IMR-90 (cell line): ENCODE data around the gene TMEM131. TPM values are rescaled to one million over a fixed set of nuclear protein-coding genes. Genes with fewer than 3 reads are reported as not detected.

Experiments
- ATAC-seq: fragments of 200-7000 bp; cut with Tn5 transposase; 2 replicates; pipeline ENCODE4 v1.9.1; 2020; ENCODE audit warnings: low read depth, mild to moderate bottlenecking, moderate library complexity
- BruUV-seq: library from RNA; stranded (reverse); fragments of 400-500 nt; replicated peaks from 2 replicates; lab custom pipeline; 2021; lab: Mats Ljungman, UMichigan
- CTCF ChIA-PET: fragments of 300-600 bp; formaldehyde crosslinking; extraction: SDS; loops from one replicate; lab custom pipeline; 2021; ENCODE audit warnings: antibody characterized with exemption; lab: Yijun Ruan, JAX
- POLR2A ChIA-PET: fragments of 300-600 bp; sonication (Branson Sonifier 250); formaldehyde crosslinking; loops from one replicate; lab custom pipeline; 2022; ENCODE audit warnings: antibody characterized with exemption; ENCODE audit not compliant: unreplicated experiment; lab: Charles Lee
- DNase-seq: peaks from one replicate; pipeline ENCODE4 v3.0.0; 2013
- H2AFZ ChIP-seq: replicated peaks from 2 replicates; pipeline ENCODE3; 2013; ENCODE audit warnings: low read length, mild to moderate bottlenecking; ENCODE audit not compliant: poor library complexity
- H2AK5ac ChIP-seq: 2 replicates; pipeline ENCODE4 v1.6.1; 2013; ENCODE audit warnings: low read depth, low read length, inconsistent platforms
- H2AK9ac ChIP-seq: replicated peaks from 2 replicates; pipeline ENCODE3; 2013; ENCODE audit warnings: mild to moderate bottlenecking, low read depth, low read length, moderate library complexity; ENCODE audit not compliant: poor library complexity
- H2BK120ac ChIP-seq: 2 replicates; pipeline ENCODE4 v1.6.1; 2013; ENCODE audit warnings: low read depth, low read length, inconsistent platforms
- H2BK15ac ChIP-seq: 3 replicates; pipeline ENCODE4 v1.6.1; 2013; ENCODE audit warnings: low read depth, low read length, inconsistent platforms
- H2BK20ac ChIP-seq: 2 replicates; pipeline ENCODE4 v1.6.1; 2013; ENCODE audit warnings: low read depth, mild to moderate bottlenecking, inconsistent platforms, low read length, moderate library complexity
- H2BK5ac ChIP-seq: 2 replicates; pipeline ENCODE4 v1.6.1; 2013; ENCODE audit warnings: mild to moderate bottlenecking, low read depth, low read length, inconsistent platforms; ENCODE audit not compliant: poor library complexity, severe bottlenecking
- H3K14ac ChIP-seq: replicated peaks from 2 replicates; pipeline ENCODE4 v1.6.1; 2013; ENCODE audit warnings: low read depth, low read length, inconsistent platforms
- H3K18ac ChIP-seq: 2 replicates; pipeline ENCODE4 v1.6.1; 2013; ENCODE audit warnings: low read depth, low read length, control low read depth
- H3K23ac ChIP-seq: 2 replicates; pipeline ENCODE4 v1.6.1; 2013; ENCODE audit warnings: low read depth, low read length, inconsistent platforms
- H3K27ac ChIP-seq: 2 replicates; pipeline ENCODE4 v1.5.1; 2013; ENCODE audit warnings: mild to moderate bottlenecking, control low read depth, low read length; ENCODE audit not compliant: insufficient read depth
- H3K27me3 ChIP-seq: 2 replicates; pipeline ENCODE4 v1.6.1; 2013; ENCODE audit warnings: low read length; ENCODE audit not compliant: control insufficient read depth, insufficient read depth
- H3K36me3 ChIP-seq: 2 replicates; pipeline ENCODE4 v1.6.1; 2013; ENCODE audit warnings: low read length, mixed read lengths; ENCODE audit not compliant: control insufficient read depth, insufficient read depth
- H3K4ac ChIP-seq: 2 replicates; pipeline ENCODE4 v1.6.1; 2013; ENCODE audit warnings: low read depth, low read length, inconsistent platforms
- H3K4me1 ChIP-seq: 2 replicates; pipeline ENCODE4 v1.6.1; 2013; ENCODE audit warnings: low read length, mixed read lengths; ENCODE audit not compliant: control insufficient read depth, insufficient read depth
- H3K4me2 ChIP-seq: 2 replicates; pipeline ENCODE4 v1.6.1; 2013; ENCODE audit warnings: low read depth, mild to moderate bottlenecking, control low read depth, low read length, moderate library complexity
- H3K4me3 ChIP-seq: 2 replicates; pipeline ENCODE4 v1.5.1; 2013; ENCODE audit warnings: low read depth, mild to moderate bottlenecking, control low read depth, low read length, moderate library complexity; ENCODE audit not compliant: insufficient read depth
- H3K56ac ChIP-seq: 2 replicates; pipeline ENCODE4 v1.6.1; 2013; ENCODE audit warnings: low read length, inconsistent platforms; ENCODE audit not compliant: insufficient read depth; ENCODE audit errors: extremely low read depth
- H3K79me1 ChIP-seq, 2 experiments: 2 replicates each; pipeline ENCODE4 v1.6.1; 2013; ENCODE audit warnings: low read length in 2 of 2, inconsistent platforms in 1 of 2, low read depth in 1 of 2
- H3K9ac ChIP-seq: 2 replicates; pipeline ENCODE4 v1.6.1; 2013; ENCODE audit warnings: low read depth, low read length, control low read depth
- H3K9me1 ChIP-seq: 2 replicates; pipeline ENCODE4 v1.6.1; 2013; ENCODE audit warnings: low read length, inconsistent platforms; ENCODE audit not compliant: insufficient read depth
- H3K9me3 ChIP-seq: 2 replicates; pipeline ENCODE4 v1.6.1; 2013; ENCODE audit warnings: low read length; ENCODE audit not compliant: control insufficient read depth, insufficient read depth
- H4K20me1 ChIP-seq: 2 replicates; pipeline ENCODE4 v1.6.1; 2013; ENCODE audit warnings: low read length, inconsistent platforms; ENCODE audit not compliant: insufficient read depth
- H4K5ac ChIP-seq: 2 replicates; pipeline ENCODE4 v1.6.1; 2013; ENCODE audit warnings: mild to moderate bottlenecking, low read depth, low read length, control low read depth
- H4K8ac ChIP-seq, 2 experiments: 2 replicates each; pipeline ENCODE4 v1.6.1; 2013; ENCODE audit warnings: low read depth in 2 of 2, low read length in 2 of 2, control low read depth in 1 of 2, inconsistent platforms in 1 of 2
- H4K91ac ChIP-seq: 2 replicates; pipeline ENCODE4 v1.6.1; 2013; ENCODE audit warnings: low read depth, low read length, inconsistent platforms; ENCODE audit not compliant: insufficient read depth
- BHLHE40 ChIP-seq: fragments of 150-350 bp; IDR thresholded peaks from 2 replicates; pipeline ENCODE4 v1.6.1; 2016; ENCODE audit warnings: mild to moderate bottlenecking, low read depth, low read length
- CEBPB ChIP-seq: IDR thresholded peaks from 2 replicates; pipeline ENCODE4 v1.6.1; 2012; ENCODE audit warnings: low read depth, low read length, improper control_type of control experiment
- CHD1 ChIP-seq: IDR thresholded peaks from 2 replicates; pipeline ENCODE4 v1.6.1; 2012; ENCODE audit warnings: low read depth, low read length, improper control_type of control experiment
- FOS ChIP-seq: fragments of 150-350 bp; IDR thresholded peaks from 2 replicates; pipeline ENCODE4 v1.6.1; 2016; ENCODE audit warnings: low read depth, low read length
- MAFK ChIP-seq: IDR thresholded peaks from 2 replicates; pipeline ENCODE4 v1.6.1; 2012; ENCODE audit warnings: low read depth, low read length, improper control_type of control experiment
- MAZ ChIP-seq: IDR thresholded peaks from 2 replicates; pipeline ENCODE4 v1.6.1; 2012; ENCODE audit warnings: low read depth, mild to moderate bottlenecking, low read length, improper control_type of control experiment, moderate library complexity, borderline replicate concordance
- MXI1 ChIP-seq: IDR thresholded peaks from 2 replicates; pipeline ENCODE4 v1.6.1; 2012; ENCODE audit warnings: low read depth, mild to moderate bottlenecking, low read length, moderate library complexity, borderline replicate concordance
- NFE2L2 ChIP-seq: fragments of 150-350 bp; IDR thresholded peaks from 2 replicates; pipeline ENCODE4 v1.6.1; 2016; ENCODE audit warnings: low read depth, mild to moderate bottlenecking, low read length
- POLR2A ChIP-seq: IDR thresholded peaks from 2 replicates; pipeline ENCODE4 v1.6.1; 2012; ENCODE audit warnings: mild to moderate bottlenecking, low read depth, low read length
- RAD21 ChIP-seq: IDR thresholded peaks from 2 replicates; pipeline ENCODE4 v1.6.1; 2012; ENCODE audit warnings: low read length, improper control_type of control experiment
- RCOR1 ChIP-seq: IDR thresholded peaks from 2 replicates; pipeline ENCODE4 v1.6.1; 2012; ENCODE audit warnings: mild to moderate bottlenecking, low read length, improper control_type of control experiment; ENCODE audit not compliant: insufficient replicate concordance
- RFX5 ChIP-seq: IDR thresholded peaks from 2 replicates; pipeline ENCODE4 v1.8.0; 2012; ENCODE audit warnings: low read depth, mild to moderate bottlenecking, low read length, moderate library complexity
- SMC3 ChIP-seq: fragments of 150-350 bp; IDR thresholded peaks from 2 replicates; pipeline ENCODE4 v1.6.1; 2016; ENCODE audit warnings: low read depth, mild to moderate bottlenecking, antibody characterized with exemption, low read length, moderate library complexity
- WGBS, 2 experiments: methylation state at CpG; one replicate each; pipeline versions ENCODE4 v1.1.5 to v1.1.7; 2013; ENCODE audit warnings: missing lambda C conversion rate in 2 of 2; ENCODE audit not compliant: insufficient read length in 1 of 2; ENCODE audit errors: extremely low coverage in 2 of 2; 5-methylcytosine and 5-hydroxymethylcytosine counted together
- dilution Hi-C: fragments of 300-500 bp; cut with HindIII; formaldehyde crosslinking; loops from one replicate; pipeline ENCODE4 v1.14.3; 2018; ENCODE audit warnings: low sequenced_read_pairs; ENCODE audit not compliant: unreplicated experiment
- in situ Hi-C: fragments of 300-500 bp; cut with MboI; formaldehyde crosslinking; loops from 3 replicates; pipeline ENCODE4 v1.14.3; 2019; ENCODE audit warnings: low sequenced_read_pairs, inconsistent platforms, mixed read lengths
- intact Hi-C: fragments of 100-400 bp; cut with micrococcal nuclease; formaldehyde crosslinking; loops from 2 replicates; pipeline ENCODE4 v1.10.0; 2022
- polyA plus RNA-seq, 3 experiments: library from polyadenylated mRNA; depleted of rRNA; stranded (reverse); fragments of >200 nt; gene quantifications; 2 replicates each; pipeline ENCODE4 v1.2.3, GENCODE V29; 2012; ENCODE audit warnings: low replicate concordance in 1 of 3
- total RNA-seq: library from RNA; depleted of rRNA; stranded (reverse); fragments of >200 nt; gene quantifications from 2 replicates; pipeline ENCODE4 v1.2.3, GENCODE V29; 2012
- TF ChIP-seq, protein P1 (sequence below): fragments of 150-350 bp; IDR thresholded peaks from 2 replicates; pipeline ENCODE4 v1.6.1; 2017; ENCODE audit warnings: mild to moderate bottlenecking, antibody characterized with exemption, low read length, low read depth
- TF ChIP-seq, protein P2 (sequence below): fragments of 150-350 bp; IDR thresholded peaks from 2 replicates; pipeline ENCODE4 v1.6.1; 2016; ENCODE audit warnings: low read depth, mild to moderate bottlenecking, low read length, moderate library complexity, borderline replicate concordance
- TF ChIP-seq, protein P3 (sequence below): conservative IDR thresholded peaks from 2 replicates; pipeline ENCODE4 v1.5.1; 2012; ENCODE audit warnings: mild to moderate bottlenecking, low read depth, low read length, improper control_type of control experiment

Gene TMEM131
- total and polyA plus RNA-seq, 2 of the 4 experiments (the other 2 are of a cell fraction), result 13.3 to 14.0 TPM

DNA sequence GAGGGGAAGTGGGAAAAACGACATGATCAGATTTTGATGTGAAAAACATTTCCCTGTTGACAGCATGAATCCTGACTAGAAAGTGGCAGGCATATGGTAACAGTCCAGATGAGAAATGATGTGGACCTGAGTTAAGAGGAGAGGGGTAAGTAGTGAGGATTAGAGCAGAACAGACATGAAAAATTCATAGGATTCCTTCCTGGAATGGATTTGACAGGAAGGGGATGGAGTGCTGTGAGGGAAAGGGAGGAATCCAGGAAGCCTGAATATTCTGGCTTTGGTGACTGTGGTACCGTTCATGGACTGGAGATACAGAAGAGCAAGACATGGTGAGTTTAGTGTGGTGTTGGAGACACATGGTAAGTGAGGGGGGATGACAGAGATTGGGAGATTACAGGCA is 115.4 kb downstream of the TMEM131 start:
- POLR2A ChIA-PET, result no interaction called here
- H3K56ac ChIP-seq, result no peak overlapping the region

More for the DNA sequence above, 115.4 kb downstream of the TMEM131 start:
- no peaks in the 10 kb centered on the region for H3K9me1 ChIP-seq
- ATAC-seq (no peak), DNase-seq (no peak)
- no peak overlapping the region for H3K4me3 ChIP-seq
- no peak overlapping the region for H2BK120ac ChIP-seq
- peaks cover 2% of the 10 kb centered on the region for H3K9me3 ChIP-seq
- H3K27me3 ChIP-seq, result no peaks in the 10 kb centered on the region
- H4K20me1 ChIP-seq, result no peaks in the 10 kb centered on the region
- no peak overlapping the region for H3K27ac ChIP-seq
- H3K4me2 ChIP-seq, result no peak overlapping the region
- no peak overlapping the region for H2AFZ ChIP-seq
- H2BK15ac ChIP-seq, result no peak overlapping the region
- H2AK9ac ChIP-seq, result no peak overlapping the region
- BruUV-seq, result no TSS peak
- no peak overlapping the region for H4K5ac ChIP-seq
- TF ChIP-seq, protein P1, sequence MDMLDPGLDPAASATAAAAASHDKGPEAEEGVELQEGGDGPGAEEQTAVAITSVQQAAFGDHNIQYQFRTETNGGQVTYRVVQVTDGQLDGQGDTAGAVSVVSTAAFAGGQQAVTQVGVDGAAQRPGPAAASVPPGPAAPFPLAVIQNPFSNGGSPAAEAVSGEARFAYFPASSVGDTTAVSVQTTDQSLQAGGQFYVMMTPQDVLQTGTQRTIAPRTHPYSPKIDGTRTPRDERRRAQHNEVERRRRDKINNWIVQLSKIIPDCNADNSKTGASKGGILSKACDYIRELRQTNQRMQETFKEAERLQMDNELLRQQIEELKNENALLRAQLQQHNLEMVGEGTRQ, result no peak
- TF ChIP-seq BHLHE40 (no peak), POLR2A (no peak), NFE2L2 (no peak), CHD1 (no peak), MAZ (no peak), RCOR1 (no peak), RFX5 (no peak), FOS (no peak), CEBPB (no peak), MAFK (no peak), MXI1 (no peak), SMC3 (no peak), RAD21 (no peak)
- TF ChIP-seq, protein P2, sequence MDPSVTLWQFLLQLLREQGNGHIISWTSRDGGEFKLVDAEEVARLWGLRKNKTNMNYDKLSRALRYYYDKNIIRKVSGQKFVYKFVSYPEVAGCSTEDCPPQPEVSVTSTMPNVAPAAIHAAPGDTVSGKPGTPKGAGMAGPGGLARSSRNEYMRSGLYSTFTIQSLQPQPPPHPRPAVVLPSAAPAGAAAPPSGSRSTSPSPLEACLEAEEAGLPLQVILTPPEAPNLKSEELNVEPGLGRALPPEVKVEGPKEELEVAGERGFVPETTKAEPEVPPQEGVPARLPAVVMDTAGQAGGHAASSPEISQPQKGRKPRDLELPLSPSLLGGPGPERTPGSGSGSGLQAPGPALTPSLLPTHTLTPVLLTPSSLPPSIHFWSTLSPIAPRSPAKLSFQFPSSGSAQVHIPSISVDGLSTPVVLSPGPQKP, result no peak
- TF ChIP-seq, protein P3, sequence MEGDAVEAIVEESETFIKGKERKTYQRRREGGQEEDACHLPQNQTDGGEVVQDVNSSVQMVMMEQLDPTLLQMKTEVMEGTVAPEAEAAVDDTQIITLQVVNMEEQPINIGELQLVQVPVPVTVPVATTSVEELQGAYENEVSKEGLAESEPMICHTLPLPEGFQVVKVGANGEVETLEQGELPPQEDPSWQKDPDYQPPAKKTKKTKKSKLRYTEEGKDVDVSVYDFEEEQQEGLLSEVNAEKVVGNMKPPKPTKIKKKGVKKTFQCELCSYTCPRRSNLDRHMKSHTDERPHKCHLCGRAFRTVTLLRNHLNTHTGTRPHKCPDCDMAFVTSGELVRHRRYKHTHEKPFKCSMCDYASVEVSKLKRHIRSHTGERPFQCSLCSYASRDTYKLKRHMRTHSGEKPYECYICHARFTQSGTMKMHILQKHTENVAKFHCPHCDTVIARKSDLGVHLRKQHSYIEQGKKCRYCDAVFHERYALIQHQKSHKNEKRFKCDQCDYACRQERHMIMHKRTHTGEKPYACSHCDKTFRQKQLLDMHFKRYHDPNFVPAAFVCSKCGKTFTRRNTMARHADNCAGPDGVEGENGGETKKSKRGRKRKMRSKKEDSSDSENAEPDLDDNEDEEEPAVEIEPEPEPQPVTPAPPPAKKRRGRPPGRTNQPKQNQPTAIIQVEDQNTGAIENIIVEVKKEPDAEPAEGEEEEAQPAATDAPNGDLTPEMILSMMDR, result no peak
- CTCF ChIA-PET, result no interaction called here
- H4K91ac ChIP-seq, result no peak overlapping the region
- H2BK20ac ChIP-seq, result no peak overlapping the region
- no peak overlapping the region for H3K23ac ChIP-seq
- H3K36me3 ChIP-seq, result no peaks in the 10 kb centered on the region
- WGBS, 2 experiments, result 30% methylated on average over 2 of the region's 2 CpGs; no CpG with 5 or more reads in 1 of the 2 experiments
- no peak overlapping the region for H3K18ac ChIP-seq
- H3K4me1 ChIP-seq, result no peaks in the 10 kb centered on the region
- H4K8ac ChIP-seq, result no peak overlapping the region
- H3K79me1 ChIP-seq, result peaks cover 3 to 26% of the 10 kb centered on the region in 2 experiments; a peak in 3 of 4 replicates
- H3K14ac ChIP-seq, result no peak overlapping the region
- no peak overlapping the region for H2BK5ac ChIP-seq
- H3K4ac ChIP-seq, result no peak overlapping the region
- H3K9ac ChIP-seq, result no peak overlapping the region
- intact Hi-C loops, result no loop called here
- dilution Hi-C loops, result no loop called here
- H2AK5ac ChIP-seq, result no peak overlapping the region
- in situ Hi-C loops, result no loop called here
